ENCODE measurements around the gene MYLIP.

GRCh38 chr6:16118825-16119224 lies 10.1 kb upstream of the MYLIP start:
- TF ChIP-seq CTCF (conservative IDR thresholded peaks at IDR 0.05) (no peak), EZH2 (IDR thresholded peaks at IDR 0.05; ENCODE audit: low read depth) (no peak)
